Astrocyte (in vitro differentiated cells and primary cell): ENCODE results near the gene TRMT2A. TPM values are rescaled to one million over a fixed set of nuclear protein-coding genes. Genes with fewer than 3 reads are reported as not detected.

Experiments used
- DNase-seq: peaks from one replicate; pipeline ENCODE4 v3.0.0-alpha.2; 2010; ENCODE audit warnings: low read depth
- FAIRE-seq: peaks from 2 replicates; lab custom pipeline; 2011; peaks lifted over from hg19 to GRCh38; lab: Jason Lieb, UNC
- H2AFZ ChIP-seq: 2 replicates; pipeline ENCODE4 v1.6.0; 2012; ENCODE audit warnings: low read depth, low read length, inconsistent platforms
- H3K27ac ChIP-seq: 2 replicates; pipeline ENCODE4 v1.5.1; 2011; ENCODE audit warnings: low read depth, low read length, inconsistent platforms
- H3K27me3 ChIP-seq: 2 replicates; pipeline ENCODE4 v1.6.0; 2011; ENCODE audit warnings: low read length, inconsistent platforms; ENCODE audit not compliant: insufficient read depth
- H3K36me3 ChIP-seq: 2 replicates; pipeline ENCODE4 v1.5.1; 2011; ENCODE audit warnings: low read length, inconsistent platforms; ENCODE audit not compliant: insufficient read depth
- H3K4me1 ChIP-seq: 2 replicates; pipeline ENCODE4 v1.5.1; 2011; ENCODE audit warnings: low read length, inconsistent platforms; ENCODE audit not compliant: insufficient read depth
- H3K4me2 ChIP-seq: 2 replicates; pipeline ENCODE4 v1.6.0; 2012; ENCODE audit warnings: low read length, inconsistent platforms
- H3K4me3 ChIP-seq: 2 replicates; pipeline ENCODE4 v1.5.1; 2011; ENCODE audit warnings: low read depth, mild to moderate bottlenecking, low read length, inconsistent platforms; ENCODE audit not compliant: insufficient read depth
- H3K79me2 ChIP-seq: 2 replicates; pipeline ENCODE4 v1.6.0; 2012; ENCODE audit warnings: mild to moderate bottlenecking, low read length, inconsistent platforms; ENCODE audit not compliant: insufficient read depth
- H3K9ac ChIP-seq: 2 replicates; pipeline ENCODE4 v1.6.0; 2012; ENCODE audit warnings: mild to moderate bottlenecking, low read length, inconsistent platforms
- H3K9me3 ChIP-seq: 2 replicates; pipeline ENCODE4 v1.5.1; 2012; ENCODE audit warnings: low read depth, mild to moderate bottlenecking, low read length, inconsistent platforms; ENCODE audit not compliant: insufficient read depth
- H4K20me1 ChIP-seq: 2 replicates; pipeline ENCODE4 v1.6.0; 2012; ENCODE audit warnings: low read length, inconsistent platforms; ENCODE audit not compliant: insufficient read depth
- H3K27ac Mint-ChIP-seq: one replicate; pipeline ENCODE4 v1.8.0; 2021; ENCODE audit warnings: mild to moderate bottlenecking, mixed read lengths; ENCODE audit not compliant: unreplicated experiment
- H3K27me3 Mint-ChIP-seq: one replicate; pipeline ENCODE4 v1.8.0; 2021; ENCODE audit warnings: low read depth, mixed read lengths; ENCODE audit not compliant: unreplicated experiment
- H3K36me3 Mint-ChIP-seq: one replicate; pipeline ENCODE4 v1.8.0; 2021; ENCODE audit warnings: low read depth, mixed read lengths; ENCODE audit not compliant: unreplicated experiment
- H3K4me1 Mint-ChIP-seq: one replicate; pipeline ENCODE4 v1.8.0; 2021; ENCODE audit warnings: low read depth, mixed read lengths; ENCODE audit not compliant: unreplicated experiment
- H3K4me3 Mint-ChIP-seq: one replicate; pipeline ENCODE4 v1.8.0; 2021; ENCODE audit warnings: mild to moderate bottlenecking, moderate library complexity, mixed read lengths; ENCODE audit not compliant: unreplicated experiment
- H3K9me3 Mint-ChIP-seq: one replicate; pipeline ENCODE4 v1.8.0; 2021; ENCODE audit warnings: mild to moderate bottlenecking, mixed read lengths; ENCODE audit not compliant: unreplicated experiment
- EZH2 ChIP-seq: IDR thresholded peaks from 2 replicates; pipeline ENCODE4 v1.6.1; 2012; ENCODE audit warnings: mild to moderate bottlenecking, low read length, inconsistent platforms; ENCODE audit not compliant: insufficient read depth
- total RNA-seq: library from RNA; stranded (reverse); gene quantifications from 2 replicates; pipeline ENCODE4 v1.2.1, GENCODE V29; 2021
- TF ChIP-seq, protein P1 (sequence below): IDR thresholded peaks from 2 replicates; pipeline ENCODE4 v1.5.1; 2011; ENCODE audit warnings: low read depth, mild to moderate bottlenecking, inconsistent platforms, low read length, moderate library complexity; ENCODE audit not compliant: insufficient read depth

Gene TRMT2A
- total RNA-seq, 1 donor from 2014 or later: 32.9 TPM

DNA sequence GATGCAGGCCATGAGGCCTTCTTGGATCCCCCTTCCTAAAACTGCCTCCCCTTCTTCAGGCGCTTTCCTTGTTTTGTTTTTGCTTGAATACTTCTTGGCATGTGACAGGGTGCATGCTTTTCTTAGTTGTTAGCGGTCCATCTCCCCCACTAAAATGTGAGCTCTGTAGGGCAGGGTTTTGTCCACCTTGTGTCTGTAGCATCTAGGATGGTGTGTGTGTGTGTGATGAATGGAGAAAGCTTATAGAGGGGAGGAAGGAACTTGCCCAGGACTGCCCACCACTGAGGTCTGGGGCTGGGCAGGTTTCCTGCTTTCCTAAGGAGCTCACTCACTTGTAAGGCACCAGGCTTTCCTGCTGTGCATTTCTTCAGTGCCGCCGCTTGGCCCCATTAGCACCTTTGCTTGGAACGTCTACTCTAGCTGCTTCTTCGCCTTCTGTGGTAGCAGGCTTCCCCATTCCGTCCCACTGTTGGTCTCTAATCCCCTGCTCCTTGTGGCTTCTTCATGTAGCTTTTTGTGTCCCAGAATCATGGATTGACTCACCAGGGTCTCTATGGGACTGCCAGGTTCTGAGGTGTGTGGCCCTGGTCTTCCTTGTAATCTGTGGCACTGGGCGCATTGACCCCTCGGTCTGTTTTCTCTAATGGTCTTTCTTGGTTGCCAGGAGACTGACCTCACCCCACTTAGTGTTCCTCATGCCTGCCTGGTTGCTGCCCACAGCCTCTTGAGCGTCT is 33.7 kb downstream of the TRMT2A start:
- no peak for DNase-seq
- no peak overlapping the region for H3K27ac ChIP-seq

GRCh38 chr22:20080776-20081654 is 36.0 kb downstream of the TRMT2A start:
- no peaks in the 10 kb centered on the region for H3K36me3 ChIP-seq
- peak; percentile 60 for DNase-seq
- Mint-ChIP-seq H3K9me3 (no peaks in the 10 kb centered on the region), H3K4me3 (peak overlapping the region; percentile 96), H3K36me3 (no peaks in the 10 kb centered on the region), H3K4me1 (peaks cover 32% of the 10 kb centered on the region), H3K27me3 (no peaks in the 10 kb centered on the region), H3K27ac (peak overlapping the region; percentile 92)
- peak overlapping the region; percentile 97 for H3K4me3 ChIP-seq
- H3K9ac ChIP-seq: peak overlapping the region; percentile 93
- H3K4me2 ChIP-seq: peak overlapping the region; percentile 91
- peaks cover 17% of the 10 kb centered on the region for H3K4me1 ChIP-seq
- H3K27ac ChIP-seq: peak overlapping the region; percentile 89
- H3K79me2 ChIP-seq: peaks cover 56% of the 10 kb centered on the region
- no peak overlapping the region for H2AFZ ChIP-seq
- peaks cover 47% of the 10 kb centered on the region for H4K20me1 ChIP-seq
- no peak for FAIRE-seq
- no peaks in the 10 kb centered on the region for H3K27me3 ChIP-seq
- no peak for TF ChIP-seq EZH2
- TF ChIP-seq, protein P1, sequence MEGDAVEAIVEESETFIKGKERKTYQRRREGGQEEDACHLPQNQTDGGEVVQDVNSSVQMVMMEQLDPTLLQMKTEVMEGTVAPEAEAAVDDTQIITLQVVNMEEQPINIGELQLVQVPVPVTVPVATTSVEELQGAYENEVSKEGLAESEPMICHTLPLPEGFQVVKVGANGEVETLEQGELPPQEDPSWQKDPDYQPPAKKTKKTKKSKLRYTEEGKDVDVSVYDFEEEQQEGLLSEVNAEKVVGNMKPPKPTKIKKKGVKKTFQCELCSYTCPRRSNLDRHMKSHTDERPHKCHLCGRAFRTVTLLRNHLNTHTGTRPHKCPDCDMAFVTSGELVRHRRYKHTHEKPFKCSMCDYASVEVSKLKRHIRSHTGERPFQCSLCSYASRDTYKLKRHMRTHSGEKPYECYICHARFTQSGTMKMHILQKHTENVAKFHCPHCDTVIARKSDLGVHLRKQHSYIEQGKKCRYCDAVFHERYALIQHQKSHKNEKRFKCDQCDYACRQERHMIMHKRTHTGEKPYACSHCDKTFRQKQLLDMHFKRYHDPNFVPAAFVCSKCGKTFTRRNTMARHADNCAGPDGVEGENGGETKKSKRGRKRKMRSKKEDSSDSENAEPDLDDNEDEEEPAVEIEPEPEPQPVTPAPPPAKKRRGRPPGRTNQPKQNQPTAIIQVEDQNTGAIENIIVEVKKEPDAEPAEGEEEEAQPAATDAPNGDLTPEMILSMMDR: no peak
- H3K9me3 ChIP-seq: no peaks in the 10 kb centered on the region

More for the DNA sequence above, 33.7 kb downstream of the TRMT2A start:
- Mint-ChIP-seq H3K9me3 (no peaks in the 10 kb centered on the region), H3K27me3 (no peaks in the 10 kb centered on the region), H3K4me3 (peak overlapping the region; percentile 47), H3K27ac (peak overlapping the region; percentile 60), H3K4me1 (peaks cover 32% of the 10 kb centered on the region), H3K36me3 (peaks cover 10% of the 10 kb centered on the region)
- H3K9me3 ChIP-seq: no peaks in the 10 kb centered on the region
- H3K27me3 ChIP-seq: no peaks in the 10 kb centered on the region
- no peak for FAIRE-seq
- no peak overlapping the region for H3K4me3 ChIP-seq
- TF ChIP-seq, protein P1: no peak
- TF ChIP-seq EZH2: no peak
- H3K79me2 ChIP-seq: peaks cover 79% of the 10 kb centered on the region
- H3K9ac ChIP-seq: peak overlapping the region; percentile 17
- H2AFZ ChIP-seq: no peak overlapping the region
- peaks cover 17% of the 10 kb centered on the region for H3K36me3 ChIP-seq
- peak overlapping the region; percentile 46 for H3K4me2 ChIP-seq
- H4K20me1 ChIP-seq: peaks cover 70% of the 10 kb centered on the region
- peaks cover 17% of the 10 kb centered on the region for H3K4me1 ChIP-seq
